Neural cell (in vitro differentiated cells): ENCODE measurements around the gene PCNX1. TPM values are rescaled to one million over a fixed set of nuclear protein-coding genes. Genes with fewer than 3 reads are reported as not detected.

Experiments used
- H2AFZ ChIP-seq: fragments of 200-600, 300-800 bp; sonication (generic), shearing (Covaris generic); 2 replicates; pipeline ENCODE4 v1.6.0; 2014; ENCODE audit warnings: low read depth, mild to moderate bottlenecking, antibody characterized with exemption, low read length, moderate library complexity
- H3F3A ChIP-seq: fragments of 200-600 bp; shearing (Covaris generic); 2 replicates; pipeline ENCODE4 v1.6.1; 2016; ENCODE audit warnings: mild to moderate bottlenecking, moderate library complexity, mixed read lengths, antibody characterized with exemption, low read length; ENCODE audit not compliant: insufficient read depth, poor library complexity, severe bottlenecking
- H3K27ac ChIP-seq: fragments of 200-600, 300-800 bp; sonication (generic), shearing (Covaris generic); 2 replicates; pipeline ENCODE4 v1.5.1; 2014; ENCODE audit warnings: mild to moderate bottlenecking, low read length, moderate library complexity
- H3K27me3 ChIP-seq: fragments of 300-800, 200-600 bp; sonication (generic), shearing (Covaris generic); 2 replicates; pipeline ENCODE4 v1.6.0; 2014; ENCODE audit warnings: mild to moderate bottlenecking, low read depth, low read length, moderate library complexity; ENCODE audit not compliant: insufficient read depth
- H3K36me3 ChIP-seq: fragments of 300-800, 200-600 bp; sonication (generic), shearing (Covaris generic); 2 replicates; pipeline ENCODE4 v1.5.1; 2014; ENCODE audit warnings: mild to moderate bottlenecking, antibody characterized with exemption, low read length, moderate library complexity; ENCODE audit not compliant: insufficient read depth
- H3K4me2 ChIP-seq: fragments of 300-800, 200-600 bp; sonication (generic), shearing (Covaris generic); 2 replicates; pipeline ENCODE4 v1.6.0; 2014; ENCODE audit warnings: mild to moderate bottlenecking, low read length
- H3K4me3 ChIP-seq: fragments of 300-800, 200-600 bp; sonication (generic), shearing (Covaris generic); 2 replicates; pipeline ENCODE4 v1.5.1; 2014; ENCODE audit warnings: mild to moderate bottlenecking, low read length, moderate library complexity
- H3K79me2 ChIP-seq: fragments of 200-600 bp; shearing (Covaris generic); replicated peaks from 2 replicates; pipeline ENCODE4 v1.6.0; 2014; ENCODE audit warnings: mild to moderate bottlenecking, low read length, moderate library complexity; ENCODE audit not compliant: insufficient read depth
- H3K9ac ChIP-seq: fragments of 300-800, 200-600 bp; sonication (generic), shearing (Covaris generic); 2 replicates; pipeline ENCODE4 v1.6.1; 2016; ENCODE audit warnings: mild to moderate bottlenecking, low read length, mixed read lengths
- H3K9me2 ChIP-seq: fragments of 200-600 bp; shearing (Covaris generic); 2 replicates; pipeline ENCODE4 v1.6.1; 2016; ENCODE audit warnings: mild to moderate bottlenecking, low read length, mixed read lengths; ENCODE audit not compliant: insufficient read depth
- H3K9me3 ChIP-seq: fragments of 200-600, 300-800 bp; sonication (generic), shearing (Covaris generic); 2 replicates; pipeline ENCODE4 v1.6.1; 2016; ENCODE audit warnings: mild to moderate bottlenecking, mixed run types, low read length, moderate library complexity, mixed read lengths
- H4K20me1 ChIP-seq: fragments of 200-600 bp; shearing (Covaris generic); 2 replicates; pipeline ENCODE4 v1.6.1; 2016; ENCODE audit warnings: mild to moderate bottlenecking, mixed run types; ENCODE audit not compliant: insufficient read depth
- EP300 ChIP-seq: fragments of 450-650 bp; conservative IDR thresholded peaks from 2 replicates; pipeline ENCODE4 v1.6.1; 2014; ENCODE audit warnings: antibody characterized with exemption, mild to moderate bottlenecking, moderate library complexity; ENCODE audit not compliant: poor library complexity, severe bottlenecking
- EZH2 ChIP-seq: fragments of 200-600, 300-800 bp; shearing (Covaris generic), sonication (generic); IDR thresholded peaks from 2 replicates; pipeline ENCODE4 v1.6.1; 2014; ENCODE audit warnings: antibody characterized with exemption, low read length, borderline replicate concordance, mild to moderate bottlenecking; ENCODE audit not compliant: insufficient read depth, poor library complexity, severe bottlenecking
- MXI1 ChIP-seq: fragments of 450-650 bp; conservative IDR thresholded peaks from 2 replicates; pipeline ENCODE4 v1.6.1; 2014; ENCODE audit warnings: antibody characterized with exemption, mild to moderate bottlenecking; ENCODE audit not compliant: poor library complexity, severe bottlenecking
- POLR2AphosphoS5 ChIP-seq: IDR thresholded peaks from 2 replicates; pipeline ENCODE4 v1.6.1; 2012
- RAD21 ChIP-seq: fragments of 450-650 bp; conservative IDR thresholded peaks from 2 replicates; pipeline ENCODE4 v1.6.1; 2014; ENCODE audit warnings: antibody characterized with exemption, mild to moderate bottlenecking, moderate library complexity
- REST ChIP-seq: IDR thresholded peaks from 2 replicates; pipeline ENCODE4 v1.6.1; 2012; ENCODE audit warnings: borderline replicate concordance
- SMC3 ChIP-seq: fragments of 450-650 bp; conservative IDR thresholded peaks from 2 replicates; pipeline ENCODE4 v1.6.1; 2014; ENCODE audit warnings: antibody characterized with exemption, mild to moderate bottlenecking, moderate library complexity; ENCODE audit not compliant: poor library complexity
- TAF1 ChIP-seq: IDR thresholded peaks from 2 replicates; pipeline ENCODE4 v1.6.1; 2012; ENCODE audit warnings: low read depth
- polyA plus RNA-seq: library from polyadenylated mRNA; depleted of rRNA; stranded (reverse); fragments of >200 nt; gene quantifications from 2 replicates; pipeline ENCODE4 v1.2.3, GENCODE V29; 2014
- TF ChIP-seq, protein P1 (sequence below): fragments of 450-650 bp; IDR thresholded peaks from 2 replicates; pipeline ENCODE4 v1.5.1; 2014; ENCODE audit warnings: antibody characterized with exemption, mild to moderate bottlenecking, moderate library complexity; ENCODE audit not compliant: poor library complexity, severe bottlenecking

PCNX1 gene
- polyA plus RNA-seq, 1 donor from 2014 or later: 23.7 TPM

GRCh38 chr14:70964492-70964891, 57.2 kb downstream of the PCNX1 start:
- H2AFZ ChIP-seq: no peak overlapping the region
- H3F3A ChIP-seq: no peaks in the 10 kb centered on the region
- no peaks in the 10 kb centered on the region for H3K9me2 ChIP-seq
- H3K4me2 ChIP-seq: no peak overlapping the region
- no peaks in the 10 kb centered on the region for H3K9me3 ChIP-seq
- H3K36me3 ChIP-seq: no peaks in the 10 kb centered on the region
- H4K20me1 ChIP-seq: no peaks in the 10 kb centered on the region
- H3K27me3 ChIP-seq: no peaks in the 10 kb centered on the region
- H3K4me3 ChIP-seq: no peak overlapping the region
- H3K79me2 ChIP-seq: peaks cover 6% of the 10 kb centered on the region
- no peak overlapping the region for H3K9ac ChIP-seq
- TF ChIP-seq TAF1 (no peak), POLR2AphosphoS5 (no peak), SMC3 (no peak), MXI1 (no peak), REST (no peak), EP300 (no peak), EZH2 (no peak), RAD21 (no peak)
- TF ChIP-seq, protein P1, sequence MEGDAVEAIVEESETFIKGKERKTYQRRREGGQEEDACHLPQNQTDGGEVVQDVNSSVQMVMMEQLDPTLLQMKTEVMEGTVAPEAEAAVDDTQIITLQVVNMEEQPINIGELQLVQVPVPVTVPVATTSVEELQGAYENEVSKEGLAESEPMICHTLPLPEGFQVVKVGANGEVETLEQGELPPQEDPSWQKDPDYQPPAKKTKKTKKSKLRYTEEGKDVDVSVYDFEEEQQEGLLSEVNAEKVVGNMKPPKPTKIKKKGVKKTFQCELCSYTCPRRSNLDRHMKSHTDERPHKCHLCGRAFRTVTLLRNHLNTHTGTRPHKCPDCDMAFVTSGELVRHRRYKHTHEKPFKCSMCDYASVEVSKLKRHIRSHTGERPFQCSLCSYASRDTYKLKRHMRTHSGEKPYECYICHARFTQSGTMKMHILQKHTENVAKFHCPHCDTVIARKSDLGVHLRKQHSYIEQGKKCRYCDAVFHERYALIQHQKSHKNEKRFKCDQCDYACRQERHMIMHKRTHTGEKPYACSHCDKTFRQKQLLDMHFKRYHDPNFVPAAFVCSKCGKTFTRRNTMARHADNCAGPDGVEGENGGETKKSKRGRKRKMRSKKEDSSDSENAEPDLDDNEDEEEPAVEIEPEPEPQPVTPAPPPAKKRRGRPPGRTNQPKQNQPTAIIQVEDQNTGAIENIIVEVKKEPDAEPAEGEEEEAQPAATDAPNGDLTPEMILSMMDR: no peak
- H3K27ac ChIP-seq: no peak overlapping the region

DNA sequence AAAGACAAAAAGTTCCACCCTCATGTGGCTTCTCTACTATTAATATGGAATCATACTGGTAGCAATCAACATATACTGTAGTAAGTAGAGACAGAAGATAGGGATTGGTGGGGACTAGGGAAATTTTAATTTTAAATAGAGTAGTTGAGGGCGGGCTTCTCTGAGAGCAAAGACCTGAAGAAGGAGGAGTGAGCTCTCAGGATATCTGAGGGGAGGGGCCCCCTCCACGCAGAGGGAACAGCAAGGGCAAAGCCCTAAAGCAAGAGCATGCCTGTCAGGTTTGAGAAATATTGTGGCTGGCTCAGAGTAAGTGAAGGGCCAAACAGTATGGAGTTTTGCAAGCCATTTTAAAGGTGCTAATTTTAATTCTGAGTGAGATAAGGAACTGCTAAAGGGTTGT, 64.3 kb downstream of the PCNX1 start:
- no peaks in the 10 kb centered on the region for H4K20me1 ChIP-seq
- no peaks in the 10 kb centered on the region for H3F3A ChIP-seq
- no peak overlapping the region for H3K9ac ChIP-seq
- no peak overlapping the region for H3K27ac ChIP-seq
- H3K9me2 ChIP-seq: no peaks in the 10 kb centered on the region
- H3K4me2 ChIP-seq: no peak overlapping the region
- TF ChIP-seq RAD21 (no peak), SMC3 (no peak), EZH2 (no peak), EP300 (no peak), MXI1 (no peak), POLR2AphosphoS5 (no peak), REST (no peak)
- TF ChIP-seq, protein P1: no peak
- no peaks in the 10 kb centered on the region for H3K27me3 ChIP-seq
- no peaks in the 10 kb centered on the region for H3K9me3 ChIP-seq
- H3K36me3 ChIP-seq: no peaks in the 10 kb centered on the region
- H2AFZ ChIP-seq: no peak overlapping the region
- H3K4me3 ChIP-seq: no peak overlapping the region
- no peaks in the 10 kb centered on the region for H3K79me2 ChIP-seq
